ENCODE measurements around the gene SH2B3.

DNA sequence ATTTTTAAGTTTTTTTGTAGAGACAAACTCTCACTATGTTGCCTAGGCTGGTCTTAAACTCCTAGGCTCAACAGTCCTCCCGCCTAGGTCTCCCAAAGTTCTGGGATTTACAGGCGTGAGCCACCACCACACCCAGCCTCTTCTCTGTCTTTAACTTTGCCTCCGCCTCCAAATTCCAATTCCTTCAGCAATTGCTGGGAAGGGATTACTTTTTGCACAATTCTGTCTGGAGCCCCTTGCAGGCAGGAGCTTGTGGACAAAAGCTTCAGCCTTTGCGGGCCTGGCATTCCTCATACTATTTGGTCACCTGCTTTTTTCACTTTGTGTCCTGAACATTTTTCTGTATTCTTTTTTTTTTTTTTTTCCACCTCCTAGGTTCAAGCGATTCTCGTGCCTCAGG lies 26.0 kb downstream of the SH2B3 start:
- no peak for TF ChIP-seq TAF1 (IDR thresholded peaks at IDR 0.05; ENCODE audit: low read depth, low read length)
- no peak for TF ChIP-seq POLR2AphosphoS5 (IDR thresholded peaks at IDR 0.05; ENCODE audit: low read depth, low read length)
- no peak for TF ChIP-seq POLR2A (IDR thresholded peaks at IDR 0.05; ENCODE audit: low read depth, low read length)

All from GM12891 (cell line).